K562 (cell line): ENCODE results near the gene EXOC3. TPM values are rescaled to one million over a fixed set of nuclear protein-coding genes. Genes with fewer than 3 reads are reported as not detected.

Source experiments
- ATAC-seq: fragments of 200-7000 bp; cut with Tn5 transposase; 3 replicates; pipeline ENCODE4 v1.9.1; 2020; ENCODE audit warnings: moderate library complexity
- BruUV-seq: library from RNA; stranded (reverse); fragments of 400-500 nt; replicated peaks from 2 replicates; lab custom pipeline; 2021; lab: Mats Ljungman, UMichigan
- CTCF ChIA-PET: fragments of 300-600 bp; formaldehyde crosslinking; extraction: SDS; loops from one replicate; lab custom pipeline; 2021; ENCODE audit warnings: low intra/inter-chr PET ratio; lab: Yijun Ruan, JAX
- POLR2A ChIA-PET: fragments of 300-600, 350-650 bp; sonication (Branson Sonifier 250); formaldehyde crosslinking; extraction: SDS; loops from one replicate; lab custom pipeline; 2021; ENCODE audit warnings: antibody characterized with exemption, inconsistent platforms; lab: Yijun Ruan, JAX
- DNase-seq, 4 experiments: peaks; one replicate each; pipeline versions ENCODE4 v3.0.0 to v3.0.0-alpha.2; 2011 to 2018; ENCODE audit warnings: low spot score in 3 of 4, mixed read lengths in 3 of 4; ENCODE audit errors: extremely low read depth in 1 of 4
- FAIRE-seq: peaks from 2 replicates; lab custom pipeline; 2011; peaks lifted over from hg19 to GRCh38; lab: Jason Lieb, UNC
- H2AFZ ChIP-seq: 2 replicates; pipeline ENCODE4 v1.6.0; 2011; ENCODE audit warnings: low read depth, low read length, control low read depth, inconsistent platforms
- H3K27ac ChIP-seq: fragments of 200-600 bp; 3 replicates; pipeline ENCODE4 v1.8.0; 2011; ENCODE audit warnings: low read depth, mild to moderate bottlenecking, control low read depth, inconsistent platforms, low read length, moderate library complexity, mixed read lengths; ENCODE audit errors: extremely low read depth
- H3K27me3 ChIP-seq, 2 experiments: fragments of 300-600 bp in 1 of 2; 2 replicates in 1 of 2; 3 replicates in 1 of 2; pipeline versions ENCODE4 v1.6.0 to v1.8.0; 2011; ENCODE audit warnings: inconsistent platforms in 2 of 2, low read length in 2 of 2, mild to moderate bottlenecking in 1 of 2, mixed read lengths in 1 of 2, moderate library complexity in 1 of 2; ENCODE audit not compliant: control insufficient read depth in 2 of 2, insufficient read depth in 2 of 2
- H3K36me3 ChIP-seq: fragments of 300-600 bp; 3 replicates; pipeline ENCODE4 v1.8.0; 2011; ENCODE audit warnings: mild to moderate bottlenecking, low read length, inconsistent platforms; ENCODE audit not compliant: control insufficient read depth, insufficient read depth
- H3K4me1 ChIP-seq, 2 experiments: fragments of 200-600 bp in 1 of 2; replicated peaks in 1 of 2; 2 replicates in 1 of 2; 3 replicates in 1 of 2; pipeline versions ENCODE4 v1.5.1 to v1.8.0; 2011; ENCODE audit warnings: inconsistent platforms in 2 of 2, low read length in 2 of 2, mild to moderate bottlenecking in 1 of 2, mixed read lengths in 1 of 2, moderate library complexity in 1 of 2; ENCODE audit not compliant: control insufficient read depth in 2 of 2, insufficient read depth in 2 of 2
- H3K4me2 ChIP-seq: 2 replicates; pipeline ENCODE4 v1.6.1; 2011; ENCODE audit warnings: low read length, control low read depth, inconsistent platforms, mixed read lengths; ENCODE audit not compliant: insufficient read depth
- H3K4me3 ChIP-seq: fragments of 200-600 bp; sonication (generic), shearing (Covaris generic); 2 replicates; pipeline ENCODE4 v1.5.1; 2016; ENCODE audit warnings: control low read depth, inconsistent platforms
- H3K79me2 ChIP-seq: fragments of 200-600 bp; 3 replicates; pipeline ENCODE4 v1.8.0; 2011; ENCODE audit warnings: low read length, inconsistent platforms; ENCODE audit not compliant: control insufficient read depth, insufficient read depth
- H3K9ac ChIP-seq, 2 experiments: 2 replicates each; pipeline versions ENCODE4 v1.6.0 to v1.6.1; 2011; ENCODE audit warnings: low read depth in 2 of 2, low read length in 2 of 2, control low read depth in 1 of 2, inconsistent platforms in 1 of 2, mild to moderate bottlenecking in 1 of 2, mixed read lengths in 1 of 2; ENCODE audit not compliant: insufficient read depth in 1 of 2
- H3K9me1 ChIP-seq: one replicate; pipeline ENCODE4 v1.6.0; 2011; ENCODE audit warnings: inconsistent platforms, mild to moderate bottlenecking, low read length, moderate library complexity; ENCODE audit not compliant: control insufficient read depth, insufficient read depth
- H3K9me3 ChIP-seq: replicated peaks from 2 replicates; pipeline ENCODE4 v1.5.1; 2011; ENCODE audit warnings: low read depth, low read length, inconsistent platforms; ENCODE audit not compliant: control insufficient read depth, insufficient read depth
- H4K20me1 ChIP-seq: replicated peaks from 2 replicates; pipeline ENCODE4 v1.6.1; 2011; ENCODE audit warnings: low read length, inconsistent platforms, mixed read lengths; ENCODE audit not compliant: control insufficient read depth, insufficient read depth
- CHD7 ChIP-seq: fragments of 200-600 bp; sonication (generic); IDR thresholded peaks from one replicate; pipeline ENCODE4 v1.6.1; 2012; ENCODE audit warnings: mild to moderate bottlenecking, low read depth, low read length, inconsistent platforms
- FOXK1 ChIP-seq: sonication (generic); formaldehyde crosslinking; IDR thresholded peaks from 2 replicates; pipeline ENCODE4 v1.8.0; 2022; ENCODE audit warnings: missing genetic modification reagents, mild to moderate bottlenecking, borderline replicate concordance
- GATAD2A ChIP-seq: fragments of 450-650 bp; IDR thresholded peaks from 2 replicates; pipeline ENCODE4 v1.6.1; 2017
- RHOXF2B ChIP-seq: fragments of 250-450 bp; sonication (Bioruptor Pico); conservative IDR thresholded peaks from 2 replicates; pipeline ENCODE4 v1.5.1; 2021
- SRSF9 ChIP-seq: fragments of 200-400 bp; formaldehyde crosslinking; IDR thresholded peaks from 2 replicates; pipeline ENCODE4 v1.6.1; 2017; ENCODE audit warnings: low read depth, low read length, borderline replicate concordance
- STAT5B ChIP-seq: fragments of 250-450 bp; sonication (Bioruptor Pico); IDR thresholded peaks from 2 replicates; pipeline ENCODE4 v1.8.0; 2021; ENCODE audit warnings: mild to moderate bottlenecking, inconsistent platforms
- TAF7 ChIP-seq: fragments of 450-650 bp; IDR thresholded peaks from 2 replicates; pipeline ENCODE4 v1.6.1; 2016; ENCODE audit warnings: missing genetic modification characterization, missing compliant biosample characterization
- TCFL5 ChIP-seq: fragments of 250-450 bp; sonication (Bioruptor Pico); conservative IDR thresholded peaks from 2 replicates; pipeline ENCODE4 v1.6.1; 2021; ENCODE audit warnings: mild to moderate bottlenecking, moderate library complexity, matching md5 sums
- ZKSCAN8 ChIP-seq: fragments of 200-800 bp; sonication (Bioruptor generic); IDR thresholded peaks from 2 replicates; pipeline ENCODE4 v1.6.1; 2016; ENCODE audit warnings: missing genetic modification characterization, missing compliant biosample characterization
- WGBS: fragments of 100-300 bp; shearing (Covaris generic); methylation state at CpG from one replicate; pipeline ENCODE4 v1.1.6; 2016; ENCODE audit warnings: low coverage, mixed read lengths; ENCODE audit not compliant: insufficient coverage; ENCODE audit errors: missing lambda C conversion rate; 5-methylcytosine and 5-hydroxymethylcytosine counted together
- in situ Hi-C: fragments of 300-500 bp; cut with MboI; formaldehyde crosslinking; loops from 4 replicates; pipeline ENCODE4 v1.15.0; 2018; ENCODE audit warnings: inconsistent platforms, mixed read lengths
- intact Hi-C: fragments of 100-400 bp; cut with micrococcal nuclease; formaldehyde crosslinking; loops from 2 replicates; pipeline ENCODE4 v1.14.2; 2022
- polyA plus RNA-seq, 8 experiments: library from polyadenylated mRNA; depleted of rRNA in 4 of 8; stranded (reverse) in 5 of 8; unstranded in 3 of 8; fragments of >200 nt; fragmentation: Nextera tagmentation in 2 of 8; fragmentation: Illumina TruSeq in 1 of 8; extraction: Ambion mirVana in 2 of 8; extraction: Trizol in 1 of 8; gene quantifications; 2 replicates each; pipeline versions ENCODE4 v1.2.1 to v1.2.3, GENCODE V29; 2011 to 2014; ENCODE audit warnings: inconsistent platforms in 1 of 8, missing spikeins in 1 of 8
- total RNA-seq, 7 experiments: library from RNA; depleted of rRNA in 6 of 7; stranded (reverse); fragments of >200 nt in 6 of 7; fragmentation: Illumina TruSeq in 2 of 7; extraction: Trizol in 2 of 7; gene quantifications; 2 replicates each; pipeline versions ENCODE4 v1.2.1 to v1.2.3, GENCODE V29; 2011 to 2021; ENCODE audit warnings: low replicate concordance in 1 of 7

EXOC3 gene
- total and polyA plus RNA-seq, 9 of the 15 experiments (the other 6 are each of a cell fraction or from before 2014, with no cell fraction given): 1.4 to 41.9 (median 22.4) TPM

GRCh38 chr5:470961-471749 lies 28.2 kb downstream of the EXOC3 start:
- Histone ChIP-seq H3K4me1 (peaks cover 9 to 66% of the 10 kb centered on the region in 2 experiments; a peak in 4 of 5 replicates), H3K36me3 (peaks cover 29% of the 10 kb centered on the region; the same call in 2 of the 3 replicates), H3K9me1 (no peaks in the 10 kb centered on the region), H2AFZ (no peak overlapping the region), H3K27ac (no peak overlapping the region), H4K20me1 (peaks cover 7% of the 10 kb centered on the region), H3K4me2 (peak overlapping the region; percentile 86), H3K9me3 (no peaks in the 10 kb centered on the region), H3K79me2 (peaks cover 21% of the 10 kb centered on the region), H3K27me3 (peaks cover 4 to 14% of the 10 kb centered on the region in 2 experiments; a peak in 2 of 5 replicates), H3K9ac (peak overlapping the region in 1 of 2 experiments; percentile 100; a peak in 2 of 4 replicates), H3K4me3 (peak overlapping the region; percentile 89; the same call in 1 of the 2 replicates)
- intact Hi-C loops: loop anchor here (10.0 kb wide), 1 partner anchor 144 kb away; the partner anchor contains the start of gene CEP72
- FAIRE-seq: peak; percentile 55
- 0 out of 3 replicates have a peak, but pooled peaks have one; percentile 5 for ATAC-seq
- POLR2A ChIA-PET: interaction anchor here (0.7 to 1.0 kb wide), 4 partner anchors 24 to 57 kb away, joined by 3 to 4 read pairs (median 4); no protein-coding TSS in a partner anchor
- DNase-seq: no peak
- BruUV-seq: TSS peak; percentile 60
- CTCF ChIA-PET: no interaction called here
- in situ Hi-C loops: no loop called here
- WGBS: 79% methylated on average over 31 of the region's 31 CpGs
- TF ChIP-seq CHD7: no peak
- TF ChIP-seq ZKSCAN8 (CRISPR knock-in tag): no peak
- no peak for TF ChIP-seq STAT5B (CRISPR knock-in tag)
- TF ChIP-seq RHOXF2B (CRISPR knock-in tag): no peak
- TF ChIP-seq TAF7 (tag): no peak
- 0 out of 2 replicates have a peak, but pooled peaks have one; percentile 35 for TF ChIP-seq FOXK1 (CRISPR knock-in tag)
- TF ChIP-seq SRSF9: no peak
- TF ChIP-seq TCFL5 (CRISPR knock-in tag): no peak
- no peak for TF ChIP-seq GATAD2A
